ENCODE measurements around the gene SIGLEC5.
A peak's percentile ranks its signal among the peaks of the same experiment; 100 is the strongest.

SIGLEC5 gene

DNA sequence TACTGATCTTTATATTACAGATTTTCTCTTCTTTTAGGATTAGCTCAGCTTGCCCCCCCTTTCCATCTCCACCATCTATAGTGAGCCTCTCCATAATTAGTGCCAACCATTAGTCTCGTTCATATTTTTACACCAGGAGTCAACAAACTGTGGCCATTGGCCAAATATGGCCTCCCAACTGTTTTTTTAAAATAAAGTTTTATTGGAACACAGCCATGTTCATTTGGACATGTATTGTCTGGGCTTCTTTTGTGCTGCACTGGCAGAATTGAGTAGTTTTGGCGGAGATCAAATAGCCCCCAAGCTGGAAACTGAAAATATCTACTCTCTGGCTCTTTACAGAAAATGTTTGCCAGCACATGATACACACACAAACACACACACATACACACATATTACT is 40.7 kb downstream of the SIGLEC5 start:
- no peak for DNase-seq (ENCODE audit: low spot score)

DNA sequence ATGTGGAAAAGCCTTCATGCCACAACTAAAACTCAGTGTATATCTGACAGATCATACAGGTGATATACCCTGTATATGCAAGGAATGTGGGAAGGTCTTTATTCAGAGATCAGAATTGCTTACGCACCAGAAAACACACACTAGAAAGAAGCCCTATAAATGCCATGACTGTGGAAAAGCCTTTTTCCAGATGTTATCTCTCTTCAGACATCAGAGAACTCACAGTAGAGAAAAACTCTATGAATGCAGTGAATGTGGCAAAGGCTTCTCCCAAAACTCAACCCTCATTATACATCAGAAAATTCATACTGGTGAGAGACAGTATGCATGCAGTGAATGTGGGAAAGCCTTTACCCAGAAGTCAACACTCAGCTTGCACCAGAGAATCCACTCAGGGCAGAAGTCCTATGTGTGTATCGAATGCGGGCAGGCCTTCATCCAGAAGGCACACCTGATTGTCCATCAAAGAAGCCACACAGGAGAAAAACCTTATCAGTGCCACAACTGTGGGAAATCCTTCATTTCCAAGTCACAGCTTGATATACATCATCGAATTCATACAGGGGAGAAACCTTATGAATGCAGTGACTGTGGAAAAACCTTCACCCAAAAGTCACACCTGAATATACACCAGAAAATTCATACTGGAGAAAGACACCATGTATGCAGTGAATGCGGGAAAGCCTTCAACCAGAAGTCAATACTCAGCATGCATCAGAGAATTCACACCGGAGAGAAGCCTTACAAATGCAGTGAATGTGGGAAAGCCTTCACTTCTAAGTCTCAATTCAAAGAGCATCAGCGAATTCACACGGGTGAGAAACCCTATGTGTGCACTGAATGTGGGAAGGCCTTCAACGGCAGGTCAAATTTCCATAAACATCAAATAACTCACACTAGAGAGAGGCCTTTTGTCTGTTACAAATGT is 42.7 kb downstream of the SIGLEC5 start:
- DNase-seq (ENCODE audit: low spot score) = no peak

DNA sequence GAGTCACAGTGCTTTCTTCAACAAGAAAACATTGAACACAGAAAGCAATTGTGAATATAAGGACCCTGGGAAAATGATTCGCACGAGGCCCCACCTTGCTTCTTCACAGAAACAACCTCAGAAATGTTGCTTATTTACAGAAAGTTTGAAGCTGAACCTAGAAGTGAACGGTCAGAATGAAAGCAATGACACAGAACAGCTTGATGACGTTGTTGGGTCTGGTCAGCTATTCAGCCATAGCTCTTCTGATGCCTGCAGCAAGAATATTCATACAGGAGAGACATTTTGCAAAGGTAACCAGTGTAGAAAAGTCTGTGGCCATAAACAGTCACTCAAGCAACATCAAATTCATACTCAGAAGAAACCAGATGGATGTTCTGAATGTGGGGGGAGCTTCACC is 43.4 kb downstream of the SIGLEC5 start:
- DNase-seq (ENCODE audit: low spot score) = no peak

DNA sequence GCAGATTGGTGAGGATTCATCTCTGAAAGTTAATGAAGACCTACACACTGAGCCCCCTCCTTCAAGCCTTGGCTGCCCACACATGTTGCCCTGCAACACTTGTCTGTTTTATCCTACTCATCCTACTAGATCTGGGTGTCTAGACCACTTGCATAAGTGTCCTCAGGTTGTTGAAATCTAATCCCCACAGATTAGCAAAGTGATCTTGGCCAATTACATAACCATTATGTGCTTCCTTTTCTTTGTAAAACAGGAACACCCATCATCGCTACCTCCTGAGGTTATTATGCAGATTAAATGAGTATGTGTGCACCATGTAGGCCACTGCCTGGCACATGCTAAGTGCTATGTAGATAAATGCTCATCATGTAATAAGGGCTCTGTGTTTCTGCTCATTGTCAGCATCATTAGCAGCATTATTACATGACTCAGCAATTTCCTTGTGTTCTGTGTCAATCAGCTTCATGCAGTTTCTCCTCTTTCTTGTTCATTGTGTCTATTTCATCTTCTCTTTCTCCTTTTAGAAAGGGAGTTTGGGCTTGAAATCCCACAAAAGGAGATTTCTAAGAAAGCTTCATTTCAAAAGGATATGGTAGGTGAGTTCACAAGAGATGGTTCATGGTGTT is 44.0 kb downstream of the SIGLEC5 start:
- DNase-seq (ENCODE audit: low spot score) = no peak

DNA sequence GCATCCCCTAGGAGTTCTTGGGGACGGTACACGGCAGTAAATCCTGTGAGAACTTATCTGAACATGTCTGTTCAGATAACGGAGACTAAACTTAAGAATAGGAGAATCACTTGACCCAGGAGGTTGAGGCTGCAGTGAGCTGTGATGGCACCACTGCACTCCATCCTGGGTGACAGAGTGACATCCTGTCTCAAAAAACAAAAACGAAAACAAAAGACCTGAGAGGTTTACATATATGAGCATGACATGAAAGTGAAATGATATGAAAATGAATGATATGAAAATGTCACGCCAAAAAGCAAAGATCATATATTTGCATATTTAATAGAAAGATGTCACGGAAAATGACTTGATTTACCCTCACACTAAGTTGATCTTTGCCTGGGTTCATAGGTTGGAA is 53.4 kb downstream of the SIGLEC5 start:
- peak; percentile 30 for DNase-seq (ENCODE audit: low spot score)

DNA sequence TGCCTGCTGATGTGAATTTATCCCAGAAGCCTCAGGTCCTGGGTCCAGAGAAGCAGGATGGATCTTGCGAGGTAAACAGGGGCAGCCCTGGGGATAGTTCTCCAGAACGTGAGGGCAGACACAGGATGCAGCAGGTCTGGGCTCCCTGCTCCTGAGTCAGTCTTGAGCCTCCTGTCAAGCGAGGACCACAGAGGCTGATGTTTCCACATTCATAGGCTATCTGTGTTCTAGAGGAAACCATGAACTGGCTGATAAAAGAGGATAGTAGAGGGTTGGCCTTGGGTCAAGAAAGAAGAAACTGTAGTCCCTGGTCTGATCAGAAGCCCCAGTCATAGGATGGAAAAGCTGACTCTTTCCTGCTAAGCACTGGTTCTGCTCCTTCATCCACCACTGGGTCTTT is 56.9 kb downstream of the SIGLEC5 start:
- no peak for DNase-seq (ENCODE audit: low spot score)

DNA sequence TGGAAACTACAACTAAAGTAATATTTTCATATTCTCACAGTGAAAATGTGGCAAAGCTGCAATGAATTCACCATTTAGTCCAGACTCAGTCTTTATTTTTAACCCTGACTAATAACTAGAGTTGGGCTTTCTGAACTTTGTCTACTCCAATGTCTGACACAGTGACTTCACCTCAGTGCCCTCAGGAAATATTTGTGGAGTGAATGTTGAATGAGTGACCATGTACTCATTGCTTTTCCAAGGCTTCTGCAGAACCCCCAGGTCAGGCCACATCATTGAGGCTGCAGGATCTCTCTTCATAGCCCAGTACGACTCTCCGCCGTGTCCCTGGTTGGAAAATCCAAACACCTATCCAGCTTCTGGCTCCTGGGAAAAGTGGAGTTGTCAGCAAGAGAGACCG is 57.3 kb downstream of the SIGLEC5 start:
- no peak for DNase-seq (ENCODE audit: low spot score)

DNA sequence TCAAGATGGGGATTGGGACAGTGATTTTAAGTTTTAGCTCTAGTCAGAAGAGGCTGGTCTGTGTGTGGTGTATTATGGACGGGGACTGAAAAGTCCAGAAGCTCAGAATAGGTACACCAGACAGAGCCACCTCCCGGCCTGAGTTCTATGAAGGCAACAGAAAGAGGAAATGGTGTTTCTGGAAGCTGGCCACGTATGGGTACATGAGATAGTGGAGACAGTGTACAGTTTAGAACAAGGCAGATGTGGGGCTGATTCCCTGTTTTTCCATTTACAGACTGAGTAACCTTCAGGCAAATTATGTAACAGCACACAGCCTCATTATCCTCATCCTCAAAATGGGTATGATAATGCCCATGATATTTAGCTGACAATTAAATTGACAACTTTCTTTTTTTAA is 57.8 kb downstream of the SIGLEC5 start:
- DNase-seq (ENCODE audit: low spot score) = no peak

DNA sequence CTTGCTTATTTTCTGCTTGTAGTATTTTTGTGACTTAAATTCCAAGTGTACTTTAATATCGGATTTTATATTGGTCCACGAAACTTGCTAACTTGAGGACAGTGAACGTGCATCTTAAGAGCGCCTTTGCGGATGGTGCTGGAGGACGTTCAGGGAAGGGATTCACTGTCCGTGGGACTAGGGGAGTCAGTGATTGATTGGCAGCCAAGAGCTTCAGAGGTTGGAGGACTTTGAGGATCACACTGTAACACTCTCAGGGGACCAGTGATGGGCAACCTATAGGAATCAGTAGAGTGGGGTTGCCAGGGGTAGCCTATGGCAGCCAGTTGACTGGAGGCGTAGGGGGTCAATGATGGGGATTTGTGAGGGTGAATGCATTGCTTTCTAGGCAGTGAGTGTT is 58.6 kb downstream of the SIGLEC5 start:
- no peak for DNase-seq (ENCODE audit: low spot score)

DNA sequence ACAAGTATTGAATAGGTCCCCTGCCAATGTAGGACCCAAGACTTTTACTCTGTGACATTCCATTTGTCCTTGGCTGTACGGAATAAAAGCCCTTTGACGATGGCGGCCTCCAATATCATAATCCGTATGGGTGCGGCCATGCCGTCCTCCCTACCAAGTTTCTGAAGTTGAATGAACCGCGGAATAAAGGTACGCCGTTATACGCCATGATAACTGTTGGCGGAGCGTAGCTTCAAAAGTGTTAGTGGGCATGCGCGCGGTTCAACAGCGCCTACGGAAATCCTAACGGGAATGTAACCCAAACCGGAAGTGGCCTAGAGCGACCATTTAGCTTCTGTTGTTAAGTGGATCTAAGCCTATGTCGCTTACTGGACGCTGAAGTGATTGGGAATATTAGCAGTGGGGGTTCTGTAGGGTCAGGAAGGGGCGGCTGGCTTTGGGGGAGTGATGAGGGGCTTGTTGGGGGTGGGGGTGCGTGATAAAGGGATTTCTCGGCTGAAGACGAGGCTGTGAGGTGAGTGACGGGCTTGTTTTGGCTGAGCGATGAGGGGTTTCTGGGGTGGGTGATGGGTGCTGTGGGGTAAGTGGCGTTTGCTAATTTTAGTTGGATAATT is 59.1 kb downstream of the SIGLEC5 start, which contains the start of gene ZNF175:
ZNF175 (plus strand) TSS at position 322 of the 614 bp plus-strand sequence. CDS start 2,047 bp downstream, outside the sequence.
- peak; percentile 88 for DNase-seq (ENCODE audit: low spot score)

DNA sequence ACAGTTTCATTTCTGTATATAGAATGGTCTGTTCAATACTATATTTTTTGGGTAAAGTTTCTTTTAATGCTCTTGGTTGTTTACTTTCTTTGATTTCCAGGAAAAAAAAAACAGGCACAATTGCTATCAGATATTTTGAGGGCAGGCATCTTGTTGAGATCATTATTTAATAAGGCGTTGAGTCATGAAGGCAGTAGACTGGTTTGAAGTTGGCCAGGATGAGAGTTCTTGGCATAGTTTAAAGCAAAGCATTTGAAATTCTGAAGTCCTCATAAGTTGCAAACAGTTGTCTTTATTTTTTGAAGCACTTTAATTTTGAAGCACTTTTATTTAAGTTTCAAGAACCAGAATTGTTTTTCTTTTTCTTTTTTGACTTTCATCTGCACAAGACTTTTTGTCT is 61.7 kb downstream of the SIGLEC5 start:
- DNase-seq (ENCODE audit: low spot score) = no peak

DNA sequence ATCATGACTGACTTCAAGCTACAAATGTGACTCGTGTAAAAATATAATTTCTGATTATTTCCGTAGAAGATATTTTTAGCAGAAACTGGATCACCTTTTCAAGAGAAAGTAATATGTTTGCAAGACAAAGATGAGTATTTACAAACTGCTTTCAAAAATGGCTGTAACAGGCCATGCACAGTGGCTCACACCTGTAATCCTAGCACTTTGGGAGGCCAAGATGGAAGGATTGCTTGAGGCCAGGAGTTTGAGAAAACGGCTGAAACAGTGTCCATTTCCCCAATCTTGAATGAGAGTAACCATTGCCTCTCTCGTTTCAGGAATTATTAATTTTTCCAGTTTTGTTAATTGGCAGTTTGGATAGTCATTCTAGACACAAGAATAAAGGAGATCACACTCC is 62.6 kb downstream of the SIGLEC5 start:
- DNase-seq (ENCODE audit: low spot score) = no peak

DNA sequence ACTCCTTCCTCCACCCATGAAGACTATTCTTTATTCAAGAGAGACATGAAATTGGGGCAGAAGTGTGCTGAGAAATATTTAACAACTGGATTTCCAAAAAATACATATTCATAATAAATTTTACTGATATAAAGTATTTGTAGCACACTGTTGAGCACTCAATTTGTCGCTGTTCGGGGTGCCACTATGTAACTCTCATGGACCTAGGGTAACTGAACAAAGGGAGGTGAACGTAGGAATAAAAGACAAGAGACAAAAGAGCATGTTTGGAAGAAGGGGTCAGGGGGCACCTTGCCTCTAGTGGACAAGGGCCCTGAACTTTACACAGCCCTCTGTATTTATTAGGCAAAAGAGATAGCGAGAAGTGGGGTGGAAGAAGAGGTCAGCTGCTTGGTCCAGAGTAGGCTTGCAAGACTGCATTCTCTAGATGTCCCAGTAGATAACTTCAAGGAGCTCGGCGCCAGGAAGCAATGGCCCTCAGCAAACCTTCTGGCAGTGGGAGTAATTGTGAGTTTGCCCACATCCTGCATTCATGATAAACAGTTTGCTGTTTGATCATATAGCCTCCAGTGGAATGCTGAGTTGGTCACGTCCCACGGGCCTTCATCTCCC is 63.6 kb downstream of the SIGLEC5 start:
- no peak for DNase-seq (ENCODE audit: low spot score)

DNA sequence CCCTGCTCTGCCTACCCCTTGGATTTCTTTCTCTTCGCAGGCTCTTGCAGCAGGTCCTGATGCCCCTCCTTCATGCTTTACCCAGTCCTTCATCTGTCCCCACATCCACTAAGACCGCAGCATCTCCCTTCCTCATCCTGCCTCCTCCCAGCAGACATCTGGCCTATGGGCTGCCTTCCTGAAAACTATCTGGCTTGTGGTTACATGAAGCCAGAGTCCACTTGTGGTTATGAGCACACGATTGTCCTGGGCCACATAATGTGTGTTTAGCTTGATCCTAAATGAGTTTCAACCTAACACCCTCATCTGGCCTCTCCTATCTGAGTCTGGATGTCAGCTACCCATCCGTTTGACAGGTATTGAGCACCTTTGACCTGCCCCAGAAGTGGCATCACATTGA is 64.6 kb downstream of the SIGLEC5 start:
- DNase-seq (ENCODE audit: low spot score) = no peak

DNA sequence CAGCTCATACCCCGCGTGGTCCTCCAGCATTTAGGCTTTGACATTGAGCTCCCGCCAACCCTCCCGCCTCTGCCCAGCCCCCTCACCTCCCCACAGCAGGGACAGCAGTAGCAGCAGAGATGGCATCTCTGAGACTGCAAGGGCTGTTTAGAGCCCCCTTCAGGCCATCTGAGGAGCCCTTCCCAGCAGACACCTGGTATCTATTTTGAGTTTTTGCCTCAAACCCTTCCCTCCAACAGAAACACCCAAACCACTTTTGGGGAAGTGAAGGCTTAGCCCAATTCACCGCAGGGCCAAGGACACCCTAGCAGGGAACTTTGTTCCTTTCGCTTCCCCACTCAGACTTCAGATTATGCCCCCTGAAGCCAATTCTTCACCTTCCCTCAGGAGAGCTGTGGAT is 65.4 kb downstream of the SIGLEC5 start:
- no peak for DNase-seq (ENCODE audit: low spot score)

All from activated CD4-positive, alpha-beta T cell treated with anti-CD3 and anti-CD28 coated beads, Interleukin-2, Interleukin-4, amounts not matched to agents 100 ng/mL and 50 ng/mL, durations not matched to agents 16 hours and 8 hours (primary cell).